RWPE2 (cell line): Measurements from ENCODE around the gene NDUFS8.
A peak's percentile ranks its signal among the peaks of the same experiment; 100 is the strongest.
"Not testable (repeated sequence)": the region's sequence is repeated elsewhere in the genome, so short reads cannot be mapped to it uniquely, and the experiment has no call there.

Source experiments
- ATAC-seq: fragments of 200-7000 bp; cut with Tn5 transposase; 3 replicates; pipeline ENCODE4 v1.9.1; 2021; ENCODE audit warnings: low read depth
- DNase-seq: peaks from one replicate; pipeline ENCODE4 v3.0.0-alpha.2; 2020; ENCODE audit warnings: low spot score
- H3K27ac ChIP-seq: fragments of 450-650 bp; 2 replicates; pipeline ENCODE4 v1.5.1; 2017; ENCODE audit warnings: mild to moderate bottlenecking; ENCODE audit not compliant: poor library complexity, severe bottlenecking
- H3K27me3 ChIP-seq: fragments of 250-450 bp; sonication (Bioruptor Pico); 2 replicates; pipeline ENCODE4 v1.5.1; 2021; ENCODE audit warnings: mild to moderate bottlenecking, moderate library complexity; ENCODE audit not compliant: insufficient read depth, poor library complexity, severe bottlenecking
- H3K36me3 ChIP-seq: fragments of 250-450 bp; sonication (Bioruptor Pico); 2 replicates; pipeline ENCODE4 v1.5.1; 2020; ENCODE audit warnings: low read depth, mild to moderate bottlenecking, moderate library complexity
- H3K4me1 ChIP-seq: fragments of 250-450 bp; sonication (Bioruptor Pico); 2 replicates; pipeline ENCODE4 v1.5.1; 2021; ENCODE audit warnings: mild to moderate bottlenecking, moderate library complexity; ENCODE audit not compliant: insufficient read depth, poor library complexity, severe bottlenecking
- H3K4me3 ChIP-seq: fragments of 250-450 bp; sonication (Bioruptor Pico); 2 replicates; pipeline ENCODE4 v1.5.1; 2021; ENCODE audit warnings: mild to moderate bottlenecking, moderate library complexity; ENCODE audit not compliant: severe bottlenecking
- H3K9me3 ChIP-seq: fragments of 250-450 bp; sonication (Bioruptor Pico); 2 replicates; pipeline ENCODE4 v1.5.1; 2021; ENCODE audit warnings: mild to moderate bottlenecking, moderate library complexity; ENCODE audit not compliant: severe bottlenecking
- CTCF ChIP-seq: fragments of 450-650 bp; IDR thresholded peaks from one replicate; pipeline ENCODE4 v1.5.1; 2017; ENCODE audit warnings: mild to moderate bottlenecking, moderate library complexity; ENCODE audit not compliant: poor library complexity, severe bottlenecking

Gene NDUFS8

GRCh38 chr11:68030318-68031143 is at the start of gene NDUFS8:
Gene NDUFS8 (plus strand): TSS chr11:68030681. CDS start chr11:68032152, 1,471 bp downstream.
- TF ChIP-seq CTCF, result no peak
- H3K9me3 ChIP-seq, result no peaks in the 10 kb centered on the region
- ATAC-seq, result peak; percentile 91
- H3K27me3 ChIP-seq, result no peaks in the 10 kb centered on the region
- peaks cover 26% of the 10 kb centered on the region for H3K4me1 ChIP-seq
- peak within 1 kb of the TSS; percentile 76 for H3K27ac ChIP-seq
- peak within 1 kb of the TSS; percentile 99 for H3K4me3 ChIP-seq
- H3K36me3 ChIP-seq, result peaks cover 33% of the 10 kb centered on the region
- DNase-seq, result peak; percentile 96

GRCh38 chr11:67981226-67981625 is 49.3 kb upstream of the NDUFS8 start:
- H3K4me1 ChIP-seq, H3K4me3 ChIP-seq, ATAC-seq, H3K27ac ChIP-seq, DNase-seq, H3K27me3 ChIP-seq, H3K9me3 ChIP-seq, H3K36me3 ChIP-seq: not testable (repeated sequence)

GRCh38 chr11:67982255-67982857 is 48.1 kb upstream of the NDUFS8 start:
- ATAC-seq, H3K27me3 ChIP-seq, H3K4me3 ChIP-seq, H3K4me1 ChIP-seq, DNase-seq, H3K9me3 ChIP-seq, H3K36me3 ChIP-seq, H3K27ac ChIP-seq: not testable (repeated sequence)

DNA sequence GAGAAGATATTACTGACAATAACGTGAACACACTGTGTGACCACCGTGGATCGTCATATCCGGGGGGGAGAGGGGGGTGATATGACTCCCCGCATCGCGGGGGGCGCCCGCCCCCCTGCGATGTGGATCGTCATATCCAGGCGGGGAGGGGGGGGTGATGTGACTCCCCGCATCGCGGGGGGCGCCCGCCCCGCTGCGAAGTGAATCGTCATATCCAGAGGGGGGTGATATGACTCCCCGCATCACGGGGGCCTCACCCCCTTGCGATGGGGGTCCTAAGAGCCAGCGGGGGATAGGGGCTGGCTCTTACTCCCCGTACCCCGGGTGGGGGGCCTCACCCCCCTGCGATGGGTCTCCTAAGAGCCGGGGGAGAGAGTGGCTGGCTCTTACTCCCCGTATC is 46.5 kb upstream of the NDUFS8 start:
- TF ChIP-seq CTCF, result no peak
- Histone ChIP-seq H3K4me3 (no peak overlapping the region), H3K27me3 (no peaks in the 10 kb centered on the region), H3K4me1 (no peaks in the 10 kb centered on the region), H3K27ac (no peak overlapping the region), H3K36me3 (no peaks in the 10 kb centered on the region), H3K9me3 (no peaks in the 10 kb centered on the region)
- DNase-seq (no peak), ATAC-seq (no peak)

DNA sequence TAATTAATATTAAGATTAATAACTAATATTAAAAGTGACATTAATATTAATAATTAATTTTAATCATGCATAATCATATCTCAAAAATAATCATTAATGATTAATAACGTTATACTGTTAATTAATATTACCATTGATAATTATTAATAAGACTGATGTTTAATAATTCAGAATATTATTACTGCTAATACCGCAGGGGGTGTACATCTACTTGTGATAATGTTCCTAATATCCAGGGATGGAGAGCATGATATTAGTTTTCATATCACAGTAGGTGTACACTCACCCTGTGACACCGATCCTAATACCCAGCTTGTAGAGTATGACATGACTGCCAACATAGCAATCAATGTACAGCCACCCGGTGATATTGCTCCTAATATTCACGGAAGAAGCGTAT is 45.2 kb upstream of the NDUFS8 start:
- not testable (repeated sequence) for DNase-seq, ATAC-seq, H3K4me1 ChIP-seq, H3K27me3 ChIP-seq, H3K9me3 ChIP-seq, H3K36me3 ChIP-seq, H3K4me3 ChIP-seq, H3K27ac ChIP-seq

- H3K27ac ChIP-seq, H3K4me1 ChIP-seq, H3K27me3 ChIP-seq, H3K36me3 ChIP-seq, DNase-seq, H3K9me3 ChIP-seq, H3K4me3 ChIP-seq: not testable (repeated sequence)
- peak; percentile 29; the same call in 1 of the 3 replicates for ATAC-seq
Measured at GRCh38 chr11:67990546-67991346, 39.7 kb upstream of the NDUFS8 start.

DNA sequence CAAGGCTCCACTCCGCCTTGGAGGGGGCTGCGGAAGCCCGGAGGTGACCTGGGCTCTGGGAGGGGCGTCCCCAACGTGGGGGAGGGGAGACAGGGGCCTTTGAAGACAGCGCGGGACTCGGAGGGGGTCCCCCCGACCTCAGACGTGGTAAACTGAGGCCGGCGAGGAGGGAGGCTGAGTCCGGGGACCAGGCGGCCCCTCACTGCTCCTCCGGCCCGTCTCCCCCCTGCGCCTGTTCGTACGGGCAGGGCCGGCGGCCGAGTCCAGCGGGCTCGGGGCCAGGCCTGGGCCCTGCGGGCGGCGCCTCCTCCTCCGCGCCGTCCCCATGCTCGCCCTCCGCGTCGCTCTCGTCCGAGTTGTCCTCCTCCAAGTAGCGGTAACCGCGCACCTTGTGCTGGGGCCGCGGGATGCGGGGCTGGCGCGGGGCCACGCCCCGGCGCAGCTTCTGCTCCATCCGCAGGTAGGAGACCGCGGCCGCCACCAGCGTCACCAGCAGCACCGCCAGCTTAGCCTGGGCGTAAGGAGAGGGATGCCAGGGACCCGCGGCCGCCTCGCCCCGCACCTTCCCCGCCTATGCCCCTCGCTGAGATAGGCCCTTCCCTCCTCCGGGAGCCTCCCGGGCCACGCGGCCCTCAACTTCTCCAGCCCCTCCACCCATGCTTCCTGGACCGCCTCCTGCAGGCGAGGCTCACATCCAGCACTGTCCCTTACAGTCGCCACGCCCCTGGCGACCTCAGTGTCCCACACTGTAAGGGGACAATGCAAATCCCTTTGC is 38.9 kb upstream of the NDUFS8 start:
- not testable (repeated sequence) for ATAC-seq, DNase-seq, H3K27ac ChIP-seq, H3K4me1 ChIP-seq, H3K36me3 ChIP-seq, H3K27me3 ChIP-seq, H3K4me3 ChIP-seq, H3K9me3 ChIP-seq
